Measurements from ENCODE around the gene FNDC3B.

Gene FNDC3B

GRCh38 chr3:172048599-172048998, 9.2 kb downstream of the FNDC3B start:
- DNase-seq (ENCODE audit: low read depth, low spot score): no peak
- no peak overlapping the region for H3K27ac ChIP-seq

GRCh38 chr3:172051310-172051956, 12.1 kb downstream of the FNDC3B start:
- H3K27ac ChIP-seq: no peak overlapping the region
- DNase-seq (ENCODE audit: low read depth, low spot score): no peak

GRCh38 chr3:172051957-172052354, 12.6 kb downstream of the FNDC3B start:
- H3K27ac ChIP-seq: no peak overlapping the region
- no peak for DNase-seq (ENCODE audit: low read depth, low spot score)

- no peak for DNase-seq (ENCODE audit: low read depth, low spot score)
- no peak overlapping the region for H3K27ac ChIP-seq
Measured at GRCh38 chr3:172052405-172052804, 13.0 kb downstream of the FNDC3B start.

GRCh38 chr3:172054115-172054764, 14.9 kb downstream of the FNDC3B start:
- DNase-seq (ENCODE audit: low read depth, low spot score): no peak
- no peak overlapping the region for H3K27ac ChIP-seq

- H3K27ac ChIP-seq: no peak overlapping the region
- no peak for DNase-seq (ENCODE audit: low read depth, low spot score)
Measured at GRCh38 chr3:172056416-172056815, 17.0 kb downstream of the FNDC3B start.

- DNase-seq (ENCODE audit: low read depth, low spot score): no peak
- no peak overlapping the region for H3K27ac ChIP-seq
Measured at GRCh38 chr3:172057059-172057458, 17.7 kb downstream of the FNDC3B start.

- no peak overlapping the region for H3K27ac ChIP-seq
- no peak for DNase-seq (ENCODE audit: low read depth, low spot score)
Measured at GRCh38 chr3:172057624-172058327, 18.4 kb downstream of the FNDC3B start.

- no peak for DNase-seq (ENCODE audit: low read depth, low spot score)
- H3K27ac ChIP-seq: no peak overlapping the region
Measured at GRCh38 chr3:172059532-172059931, 20.2 kb downstream of the FNDC3B start.

- H3K27ac ChIP-seq: peak overlapping the region; percentile 63
- no peak for DNase-seq (ENCODE audit: low read depth, low spot score)
Measured at GRCh38 chr3:172060234-172060633, 20.9 kb downstream of the FNDC3B start.

GRCh38 chr3:172061724-172062184, 22.4 kb downstream of the FNDC3B start:
- no peak for DNase-seq (ENCODE audit: low read depth, low spot score)
- H3K27ac ChIP-seq: peak overlapping the region; percentile 63

GRCh38 chr3:172062761-172063160, 23.4 kb downstream of the FNDC3B start:
- DNase-seq (ENCODE audit: low read depth, low spot score): no peak

GRCh38 chr3:172063456-172064432, 24.4 kb downstream of the FNDC3B start:
- no peak overlapping the region for H3K27ac ChIP-seq
- DNase-seq (ENCODE audit: low read depth, low spot score): no peak

More at GRCh38 chr3:172062761-172063160, 23.4 kb downstream of the FNDC3B start:
- no peak overlapping the region for H3K27ac ChIP-seq

GRCh38 chr3:172065527-172065926, 26.1 kb downstream of the FNDC3B start:
- DNase-seq (ENCODE audit: low read depth, low spot score): no peak
- no peak overlapping the region for H3K27ac ChIP-seq

- H3K27ac ChIP-seq: no peak overlapping the region
- no peak for DNase-seq (ENCODE audit: low read depth, low spot score)
Measured at GRCh38 chr3:172065967-172066762, 26.8 kb downstream of the FNDC3B start.

- DNase-seq (ENCODE audit: low read depth, low spot score): no peak
- no peak overlapping the region for H3K27ac ChIP-seq
Measured at GRCh38 chr3:172066880-172067796, 27.8 kb downstream of the FNDC3B start.

- no peak for DNase-seq (ENCODE audit: low read depth, low spot score)
- H3K27ac ChIP-seq: no peak overlapping the region
Measured at GRCh38 chr3:172067837-172068440, 28.6 kb downstream of the FNDC3B start.

GRCh38 chr3:172068977-172069376, 29.6 kb downstream of the FNDC3B start:
- no peak overlapping the region for H3K27ac ChIP-seq
- no peak for DNase-seq (ENCODE audit: low read depth, low spot score)

Measured in epithelial cell of prostate (primary cell).